Measurements from ENCODE around the gene RHNO1. TPM values are rescaled to one million over a fixed set of nuclear protein-coding genes. Genes with fewer than 3 reads are reported as not detected.
A peak's percentile ranks its signal among the peaks of the same experiment; 100 is the strongest.
"Not testable (repeated sequence)": the region's sequence is repeated elsewhere in the genome, so short reads cannot be mapped to it uniquely, and the experiment has no call there.

The RHNO1 gene
- total RNA-seq, 1 experiment from 2014 or later: 99.8 TPM

- TF ChIP-seq CTCF (IDR thresholded peaks at IDR 0.05; ENCODE audit: insufficient read depth in 1 of 2, low read depth in 1 of 2, low read length in 1 of 2, severe bottlenecking in 1 of 2, unreplicated experiment in 1 of 2): no peak
- H3K4me1 ChIP-seq: no peaks in the 10 kb centered on the region
- no peak for DNase-seq
- no TSS peak for BruUV-seq (replicated peaks)
- H3K36me3 ChIP-seq (ENCODE audit: control insufficient read depth, insufficient read depth, low read length): peaks cover 19% of the 10 kb centered on the region
- no peak overlapping the region for H3K27ac Mint-ChIP-seq (ENCODE audit: unreplicated experiment)
- no peaks in the 10 kb centered on the region for H3K27me3 Mint-ChIP-seq (ENCODE audit: insufficient read depth, unreplicated experiment)
- ChIA-PET CTCF (no interaction called here), POLR2A (no interaction called here)
- H3K9me3 ChIP-seq: no peaks in the 10 kb centered on the region
- no peak overlapping the region for H3K4me3 Mint-ChIP-seq (ENCODE audit: unreplicated experiment)
- H3K9me3 Mint-ChIP-seq (ENCODE audit: unreplicated experiment): no peaks in the 10 kb centered on the region
- intact Hi-C loops (cut with micrococcal nuclease; ENCODE audit: unreplicated experiment): no loop called here
- no peak overlapping the region for H3K4me3 ChIP-seq (ENCODE audit: low read depth, low read length)
- peaks cover 98% of the 10 kb centered on the region for H3K36me3 Mint-ChIP-seq (ENCODE audit: insufficient read depth, unreplicated experiment)
- H3K4me1 Mint-ChIP-seq (ENCODE audit: low read depth, unreplicated experiment): no peaks in the 10 kb centered on the region
- H3K27me3 ChIP-seq (replicated peaks; ENCODE audit: control insufficient read depth, insufficient read depth, low read length): no peaks in the 10 kb centered on the region
Measured at GRCh38 chr12:2864198-2864597, 12.8 kb upstream of the RHNO1 start.

GRCh38 chr12:2868986-2869632 lies 7.9 kb upstream of the RHNO1 start:
- H3K27me3 Mint-ChIP-seq (ENCODE audit: insufficient read depth, unreplicated experiment); H3K27ac Mint-ChIP-seq (ENCODE audit: unreplicated experiment); intact Hi-C loops (cut with micrococcal nuclease; ENCODE audit: unreplicated experiment); CTCF ChIA-PET; H3K27me3 ChIP-seq (replicated peaks; ENCODE audit: control insufficient read depth, insufficient read depth, low read length); BruUV-seq (replicated peaks); H3K9me3 ChIP-seq; H3K4me1 ChIP-seq; H3K4me1 Mint-ChIP-seq (ENCODE audit: low read depth, unreplicated experiment); H3K9me3 Mint-ChIP-seq (ENCODE audit: unreplicated experiment); DNase-seq; H3K4me3 ChIP-seq (ENCODE audit: low read depth, low read length); H3K4me3 Mint-ChIP-seq (ENCODE audit: unreplicated experiment): not testable (repeated sequence)
- peaks cover 100% of the 10 kb centered on the region for H3K36me3 Mint-ChIP-seq (ENCODE audit: insufficient read depth, unreplicated experiment)
- H3K36me3 ChIP-seq (ENCODE audit: control insufficient read depth, insufficient read depth, low read length): peaks cover 21% of the 10 kb centered on the region
- POLR2A ChIA-PET: interaction anchor here (1.4 kb wide), 1 partner anchor 15 kb away, joined by 3 read pairs; no protein-coding TSS in a partner anchor

GRCh38 chr12:2876431-2877046 lies 484 bp upstream of the RHNO1 start:
- POLR2A ChIA-PET: interaction anchor here (0.6 to 1.5 kb wide), 7 partner anchors 9 to 31 kb away, joined by 3 to 22 read pairs (median 5); partner anchors contain the start of gene TULP3
- Mint-ChIP-seq H3K27ac (ENCODE audit: unreplicated experiment) (peak overlapping the region; percentile 99), H3K4me1 (ENCODE audit: low read depth, unreplicated experiment) (peaks cover 31% of the 10 kb centered on the region), H3K27me3 (ENCODE audit: insufficient read depth, unreplicated experiment) (no peaks in the 10 kb centered on the region), H3K9me3 (ENCODE audit: unreplicated experiment) (no peaks in the 10 kb centered on the region), H3K36me3 (ENCODE audit: insufficient read depth, unreplicated experiment) (peaks cover 69% of the 10 kb centered on the region), H3K4me3 (ENCODE audit: unreplicated experiment) (peak overlapping the region; percentile 75)
- DNase-seq: peak; percentile 60 to 61
- intact Hi-C loops (cut with micrococcal nuclease; ENCODE audit: unreplicated experiment): loop anchor here (1.0 to 2.0 kb wide), 4 partner anchors 9 to 64 kb away; partner anchors contain the start of genes ITFG2 and TULP3
- BruUV-seq (replicated peaks): no TSS peak
- CTCF ChIA-PET: interaction anchor here (0.6 to 1.8 kb wide), 12 partner anchors 9 to 516 kb away, joined by 3 to 14 read pairs (median 3); no protein-coding TSS in a partner anchor
- H3K4me3 ChIP-seq (ENCODE audit: low read depth, low read length): peak overlapping the region; percentile 96
- peaks cover 3% of the 10 kb centered on the region; the same call in 1 of the 2 replicates for H3K36me3 ChIP-seq (ENCODE audit: control insufficient read depth, insufficient read depth, low read length)
- no peak for TF ChIP-seq CTCF (IDR thresholded peaks at IDR 0.05; ENCODE audit: insufficient read depth in 1 of 2, low read depth in 1 of 2, low read length in 1 of 2, severe bottlenecking in 1 of 2, unreplicated experiment in 1 of 2)
- no peaks in the 10 kb centered on the region for H3K9me3 ChIP-seq
- H3K4me1 ChIP-seq: peaks cover 28% of the 10 kb centered on the region
- no peaks in the 10 kb centered on the region for H3K27me3 ChIP-seq (replicated peaks; ENCODE audit: control insufficient read depth, insufficient read depth, low read length)

Measured in Caco-2 (cell line).